Smooth muscle cell (in vitro differentiated cells): ENCODE results near the gene SLC16A8. TPM values are rescaled to one million over a fixed set of nuclear protein-coding genes. Genes with fewer than 3 reads are reported as not detected.

Source experiments
- DNase-seq: peaks from one replicate; lab custom pipeline; 2025; ENCODE audit not compliant: unreplicated experiment; lab: John Stamatoyannopoulos, UW
- H2AFZ ChIP-seq: fragments of 200-600 bp; sonication (generic); 2 replicates; pipeline ENCODE4 v1.6.0; 2016; ENCODE audit warnings: antibody characterized with exemption, low read depth, mild to moderate bottlenecking
- H3F3A ChIP-seq: fragments of 200-600 bp; sonication (generic); 2 replicates; pipeline ENCODE4 v1.6.0; 2017; ENCODE audit warnings: antibody characterized with exemption, low read depth
- H3K27ac ChIP-seq: fragments of 200-600 bp; sonication (generic); 2 replicates; pipeline ENCODE4 v1.5.1; 2016; ENCODE audit warnings: low read depth, mild to moderate bottlenecking
- H3K27me3 ChIP-seq: fragments of 200-600 bp; sonication (generic); 2 replicates; pipeline ENCODE4 v1.6.1; 2016; ENCODE audit warnings: low read depth, mild to moderate bottlenecking
- H3K36me3 ChIP-seq: fragments of 200-600 bp; sonication (generic); 2 replicates; pipeline ENCODE4 v1.5.1; 2016; ENCODE audit warnings: low read depth
- H3K4me1 ChIP-seq: fragments of 200-600 bp; sonication (generic); 2 replicates; pipeline ENCODE4 v1.5.1; 2016; ENCODE audit warnings: low read depth
- H3K4me2 ChIP-seq: fragments of 200-600 bp; sonication (generic); 2 replicates; pipeline ENCODE4 v1.6.0; 2016; ENCODE audit warnings: mild to moderate bottlenecking
- H3K4me3 ChIP-seq: fragments of 200-600 bp; sonication (generic); 2 replicates; pipeline ENCODE4 v1.5.1; 2016; ENCODE audit warnings: mild to moderate bottlenecking
- H3K79me2 ChIP-seq: fragments of 200-600 bp; sonication (generic); 2 replicates; pipeline ENCODE4 v1.6.0; 2016; ENCODE audit warnings: low read depth, mild to moderate bottlenecking
- H3K9ac ChIP-seq: fragments of 200-600 bp; sonication (generic); 2 replicates; pipeline ENCODE4 v1.6.0; 2016; ENCODE audit warnings: low read depth
- H3K9me3 ChIP-seq: fragments of 200-600 bp; sonication (generic); replicated peaks from 2 replicates; pipeline ENCODE4 v1.5.1; 2016; ENCODE audit warnings: low read depth
- H4K20me1 ChIP-seq: fragments of 200-600 bp; sonication (generic); 2 replicates; pipeline ENCODE4 v1.6.0; 2016; ENCODE audit warnings: low read depth
- CTCF ChIP-seq: fragments of 200-600 bp; sonication (generic); IDR thresholded peaks from 2 replicates; pipeline ENCODE4 v1.5.1; 2017; ENCODE audit warnings: borderline replicate concordance, mild to moderate bottlenecking, antibody characterized with exemption; ENCODE audit not compliant: insufficient read depth, poor library complexity, severe bottlenecking
- WGBS: methylation state at CpG from one replicate; pipeline ENCODE4 v1.1.7; 2016; ENCODE audit warnings: low lambda C conversion rate; 5-methylcytosine and 5-hydroxymethylcytosine counted together
- polyA plus RNA-seq: library from polyadenylated mRNA; unstranded; fragments of >200 nt; fragmentation: Nextera tagmentation; extraction: Ambion mirVana; gene quantifications from 2 replicates; pipeline ENCODE4 v1.2.1, GENCODE V29; 2016
- total RNA-seq: library from RNA; depleted of rRNA; stranded (reverse); fragments of >200 nt; gene quantifications from 2 replicates; pipeline ENCODE4 v1.2.3, GENCODE V29; 2014

The SLC16A8 gene
- total and polyA plus RNA-seq, 2 experiments from 2014 or later, result 0.93 TPM; not detected in 1

- Histone ChIP-seq H3K4me2 (no peak overlapping the region), H2AFZ (no peak overlapping the region), H3K27ac (no peak overlapping the region), H3K4me1 (no peaks in the 10 kb centered on the region), H3F3A (no peaks in the 10 kb centered on the region), H3K79me2 (no peaks in the 10 kb centered on the region), H3K27me3 (peaks cover 5% of the 10 kb centered on the region), H3K4me3 (no peak overlapping the region), H4K20me1 (no peaks in the 10 kb centered on the region), H3K36me3 (no peaks in the 10 kb centered on the region), H3K9ac (no peak overlapping the region), H3K9me3 (no peaks in the 10 kb centered on the region)
- WGBS, result 93% methylated on average over 16 of the region's 16 CpGs
- TF ChIP-seq CTCF, result no peak
- no peak for DNase-seq
These were observed 40.6 kb downstream of the SLC16A8 start for GRCh38 chr22:38043151-38044039.

GRCh38 chr22:38042488-38042790 is 41.5 kb downstream of the SLC16A8 start:
- Histone ChIP-seq H3K27me3 (no peaks in the 10 kb centered on the region), H3K79me2 (no peaks in the 10 kb centered on the region), H3K4me1 (no peaks in the 10 kb centered on the region), H3K36me3 (no peaks in the 10 kb centered on the region), H3F3A (no peaks in the 10 kb centered on the region), H4K20me1 (no peaks in the 10 kb centered on the region), H3K4me2 (no peak overlapping the region), H3K27ac (no peak overlapping the region), H2AFZ (no peak overlapping the region), H3K9ac (no peak overlapping the region), H3K4me3 (no peak overlapping the region), H3K9me3 (no peaks in the 10 kb centered on the region)
- DNase-seq, result no peak
- no peak for TF ChIP-seq CTCF
- 75% methylated on average over 1 of the region's 1 CpG for WGBS

- H3K4me1 ChIP-seq, result no peaks in the 10 kb centered on the region
- H3K4me2 ChIP-seq, result no peak overlapping the region
- no peak overlapping the region for H3K27ac ChIP-seq
- no peak overlapping the region for H3K4me3 ChIP-seq
- H3K79me2 ChIP-seq, result no peaks in the 10 kb centered on the region
- no peaks in the 10 kb centered on the region for H3K36me3 ChIP-seq
- H3K9me3 ChIP-seq, result no peaks in the 10 kb centered on the region
- H2AFZ ChIP-seq, result no peak overlapping the region
- H3K9ac ChIP-seq, result no peak overlapping the region
- H4K20me1 ChIP-seq, result no peaks in the 10 kb centered on the region
- WGBS, result 86% methylated on average over 5 of the region's 5 CpGs
- no peaks in the 10 kb centered on the region for H3K27me3 ChIP-seq
- H3F3A ChIP-seq, result no peaks in the 10 kb centered on the region
- no peak for TF ChIP-seq CTCF
- no peak for DNase-seq
These were observed 42.1 kb downstream of the SLC16A8 start for GRCh38 chr22:38041760-38042487.
